ENCODE results near the gene CGNL1.

Gene CGNL1

GRCh38 chr15:57565311-57565710 is 189.0 kb downstream of the CGNL1 start:
- TF ChIP-seq CTCF (conservative IDR thresholded peaks at IDR 0.05; ENCODE audit: low read depth, low read length), result no peak
- H3K4me3 ChIP-seq (ENCODE audit: low read depth, low read length), result no peak overlapping the region
- DNase-seq (ENCODE audit: low read depth), result no peak

- no peak overlapping the region for H3K4me3 ChIP-seq (ENCODE audit: low read depth, low read length)
- TF ChIP-seq CTCF (conservative IDR thresholded peaks at IDR 0.05; ENCODE audit: low read depth, low read length), result no peak
- no peak for DNase-seq (ENCODE audit: low read depth)
These were observed 190.5 kb downstream of the CGNL1 start for GRCh38 chr15:57566834-57567233.

GRCh38 chr15:57567891-57568290 is 191.6 kb downstream of the CGNL1 start:
- no peak for TF ChIP-seq CTCF (conservative IDR thresholded peaks at IDR 0.05; ENCODE audit: low read depth, low read length)
- peak; percentile 43 for DNase-seq (ENCODE audit: low read depth)
- no peak overlapping the region for H3K4me3 ChIP-seq (ENCODE audit: low read depth, low read length)

GRCh38 chr15:57568299-57568698 is 192.0 kb downstream of the CGNL1 start:
- TF ChIP-seq CTCF (conservative IDR thresholded peaks at IDR 0.05; ENCODE audit: low read depth, low read length), result no peak
- H3K4me3 ChIP-seq (ENCODE audit: low read depth, low read length), result no peak overlapping the region
- no peak for DNase-seq (ENCODE audit: low read depth)

- no peak for TF ChIP-seq CTCF (conservative IDR thresholded peaks at IDR 0.05; ENCODE audit: low read depth, low read length)
- no peak for DNase-seq (ENCODE audit: low read depth)
- no peak overlapping the region for H3K4me3 ChIP-seq (ENCODE audit: low read depth, low read length)
These were observed 194.0 kb downstream of the CGNL1 start for GRCh38 chr15:57570340-57570739.

DNA sequence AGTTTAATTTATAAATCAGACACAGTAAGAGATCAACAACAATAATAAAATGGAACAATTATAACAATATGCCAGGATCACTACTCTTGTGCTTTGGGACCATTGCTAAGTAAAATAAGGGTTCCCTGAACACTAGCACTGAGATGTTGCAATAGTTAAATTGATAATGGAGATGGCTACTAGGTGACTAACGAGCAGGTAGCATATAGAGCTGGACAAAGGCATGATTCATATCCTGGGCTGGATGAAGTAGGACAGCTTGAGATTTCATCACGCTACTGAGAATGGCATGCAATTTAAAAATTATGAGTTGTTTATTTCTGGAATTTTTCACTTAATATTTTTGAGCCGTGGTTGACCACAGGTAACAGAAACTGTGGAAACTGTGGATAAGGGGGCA is 194.7 kb downstream of the CGNL1 start:
- TF ChIP-seq CTCF (conservative IDR thresholded peaks at IDR 0.05; ENCODE audit: low read depth, low read length), result no peak
- H3K4me3 ChIP-seq (ENCODE audit: low read depth, low read length), result no peak overlapping the region
- peak; percentile 71 for DNase-seq (ENCODE audit: low read depth)

DNA sequence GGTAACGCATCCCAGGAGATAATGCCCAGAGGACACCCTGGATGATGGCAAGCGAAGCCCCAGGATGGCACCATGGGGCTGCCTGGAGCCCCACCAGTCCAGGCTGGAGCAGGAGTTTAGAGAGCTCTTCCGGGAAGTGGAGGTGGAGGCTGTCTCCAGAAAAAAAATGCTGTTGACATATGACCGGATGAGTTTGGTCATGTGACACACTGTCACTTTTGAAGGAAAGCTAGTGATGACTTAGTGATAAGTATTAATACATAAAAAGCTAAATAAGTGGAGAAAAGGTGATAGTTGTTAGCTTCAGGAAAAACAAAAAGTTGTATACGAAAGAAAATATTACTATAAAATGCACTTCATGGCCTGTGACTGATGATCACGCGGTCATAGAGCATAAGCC is 195.4 kb downstream of the CGNL1 start:
- TF ChIP-seq CTCF (conservative IDR thresholded peaks at IDR 0.05; ENCODE audit: low read depth, low read length), result no peak
- DNase-seq (ENCODE audit: low read depth), result no peak
- no peak overlapping the region for H3K4me3 ChIP-seq (ENCODE audit: low read depth, low read length)
